Measurements from ENCODE around the gene BRD3OS.

The BRD3OS gene

DNA sequence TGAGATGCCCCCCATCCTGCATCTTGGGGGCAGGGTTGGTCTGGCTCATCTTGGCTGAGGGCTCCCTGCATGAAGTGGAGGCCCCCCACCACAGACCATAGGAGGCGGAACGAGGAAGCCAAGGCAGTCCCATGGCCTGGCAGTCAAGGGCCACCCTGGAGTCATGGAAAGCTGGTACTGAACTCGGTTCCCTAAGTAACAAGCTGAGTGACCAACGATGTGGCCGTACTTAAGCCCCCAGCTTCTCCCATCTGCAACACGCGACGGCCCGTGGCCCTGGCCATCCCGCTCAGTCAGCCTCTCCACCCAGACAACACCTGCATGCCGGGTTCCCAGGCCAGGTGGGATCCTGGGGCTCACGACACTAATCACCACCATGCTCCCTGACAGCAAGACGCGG is 25.4 kb downstream of the BRD3OS start:
- no peak for DNase-seq (ENCODE audit: low read depth in 2 of 2)

DNA sequence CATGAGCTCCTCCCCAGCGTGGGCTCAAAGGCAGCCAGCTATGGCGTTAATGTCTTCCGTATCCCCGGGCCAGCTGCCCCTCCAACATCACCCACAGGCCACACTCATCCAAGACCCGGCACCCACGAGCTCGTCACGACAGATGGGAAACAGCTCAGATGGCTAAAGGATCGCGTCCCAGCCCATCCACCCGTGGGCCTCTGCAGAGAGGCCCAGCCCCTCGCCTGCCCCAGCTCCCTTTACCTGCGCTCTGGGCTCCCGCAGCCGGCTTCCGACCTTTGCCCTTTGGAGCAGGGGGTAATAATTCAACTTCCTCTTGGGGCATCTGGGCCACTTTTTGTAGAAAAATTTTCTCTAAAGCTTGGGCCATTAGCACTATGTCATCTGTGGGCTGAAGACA is 26.0 kb downstream of the BRD3OS start:
- DNase-seq (ENCODE audit: low read depth in 2 of 2), result no peak

DNA sequence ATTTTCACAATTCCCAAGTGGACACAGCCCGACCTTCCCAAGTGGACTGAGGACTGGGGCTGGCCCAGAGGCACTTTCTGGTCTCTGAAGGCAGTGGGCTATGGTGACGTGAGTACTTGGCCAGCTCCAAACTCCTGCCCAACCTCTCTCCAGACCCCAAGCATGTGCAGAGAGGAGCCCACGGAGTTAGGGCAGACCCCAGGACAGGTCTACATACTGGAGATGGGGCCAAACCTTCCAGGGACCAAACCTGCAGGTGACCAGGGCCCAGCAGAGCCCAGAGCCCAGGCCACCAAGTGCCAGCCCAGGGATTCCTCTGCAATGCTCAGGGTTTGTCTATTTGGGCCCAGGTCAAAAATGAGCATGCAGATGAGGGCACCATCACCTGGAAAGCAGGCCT is 27.2 kb downstream of the BRD3OS start:
- no peak for DNase-seq (ENCODE audit: low read depth in 2 of 2)

DNA sequence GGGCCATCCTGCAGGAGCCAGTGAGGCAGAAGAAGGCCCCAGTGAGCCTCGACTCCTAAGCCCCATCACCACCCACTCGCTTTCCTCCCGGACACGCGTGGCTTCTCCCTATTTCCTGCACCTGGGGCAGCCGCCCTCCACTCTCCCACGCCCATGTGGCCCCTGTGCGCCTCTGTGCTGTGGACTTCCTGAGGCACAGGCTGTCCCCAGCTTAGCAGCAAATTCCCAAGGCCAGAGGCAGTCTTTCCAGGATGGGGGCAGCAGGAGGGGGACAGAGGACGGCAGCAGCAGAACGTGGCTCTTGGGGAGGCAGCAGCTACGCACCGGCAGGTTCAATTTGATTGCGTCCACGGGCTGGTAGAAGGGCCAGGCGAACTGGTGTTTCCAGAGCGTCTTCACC is 27.7 kb downstream of the BRD3OS start:
- DNase-seq (ENCODE audit: low read depth in 2 of 2), result no peak

DNA sequence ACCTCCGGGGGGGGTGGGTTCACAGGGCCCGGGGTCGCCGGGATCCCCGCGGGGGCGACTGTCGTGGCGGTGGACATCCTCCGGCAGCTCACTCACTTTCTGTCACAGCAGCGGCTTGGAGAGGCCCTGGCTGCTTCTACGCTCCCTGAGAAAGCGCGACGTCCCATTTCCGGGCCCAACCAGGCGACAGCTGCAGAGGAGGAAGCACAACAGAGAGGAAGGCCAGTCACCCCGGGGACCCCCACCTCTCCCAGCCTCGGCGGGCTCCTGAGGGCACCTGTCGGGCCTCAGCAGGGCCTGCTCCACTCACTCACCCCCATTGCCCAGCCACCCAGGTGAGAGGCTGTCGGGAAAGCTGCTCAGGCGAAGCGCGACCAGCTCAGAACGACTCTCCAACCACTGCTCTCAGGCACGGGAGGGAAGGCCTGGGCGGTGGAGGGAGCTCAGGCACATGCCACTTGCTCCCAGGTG is 28.2 kb downstream of the BRD3OS start:
- DNase-seq (ENCODE audit: low read depth in 2 of 2), result no peak

DNA sequence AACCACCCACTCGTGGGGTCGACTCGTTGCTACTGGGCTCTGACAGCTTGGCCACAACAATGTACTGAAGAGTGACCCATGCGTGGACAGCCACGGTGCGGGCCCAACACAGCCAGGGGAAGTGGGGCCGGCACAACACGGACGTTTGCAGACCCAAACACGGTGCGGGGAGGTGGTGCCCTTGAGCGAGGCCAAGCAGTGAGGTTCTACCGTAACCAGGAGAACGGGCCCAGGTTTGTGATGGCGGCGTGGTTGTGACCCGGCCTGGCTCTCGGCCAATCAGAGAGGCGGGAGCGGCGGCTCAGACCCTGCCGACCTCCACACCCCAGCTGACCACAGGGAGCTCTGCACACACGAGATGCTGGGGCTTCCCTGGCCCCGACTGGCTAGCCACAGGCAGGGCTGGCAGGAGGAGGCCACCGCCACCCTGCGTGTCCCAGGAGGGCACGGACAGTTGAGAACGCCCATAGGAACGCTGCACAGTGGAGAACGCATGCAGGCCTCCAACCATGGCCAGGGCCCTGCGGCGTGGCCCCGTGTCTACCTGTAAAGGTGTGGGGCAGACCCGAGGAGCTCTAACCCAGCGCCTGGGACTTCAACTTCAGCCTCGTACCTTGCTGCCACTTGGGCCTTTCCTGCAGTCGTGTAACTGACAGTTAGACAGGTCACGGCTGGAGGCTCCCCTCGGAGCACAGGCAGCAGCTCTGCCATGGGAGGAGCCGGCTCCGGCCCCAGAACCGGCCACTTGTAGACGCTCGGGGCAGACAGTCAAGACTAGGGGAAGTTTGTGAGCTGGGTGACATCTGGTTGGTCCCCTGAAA is 28.9 kb downstream of the BRD3OS start:
- DNase-seq (ENCODE audit: low read depth in 2 of 2), result no peak

DNA sequence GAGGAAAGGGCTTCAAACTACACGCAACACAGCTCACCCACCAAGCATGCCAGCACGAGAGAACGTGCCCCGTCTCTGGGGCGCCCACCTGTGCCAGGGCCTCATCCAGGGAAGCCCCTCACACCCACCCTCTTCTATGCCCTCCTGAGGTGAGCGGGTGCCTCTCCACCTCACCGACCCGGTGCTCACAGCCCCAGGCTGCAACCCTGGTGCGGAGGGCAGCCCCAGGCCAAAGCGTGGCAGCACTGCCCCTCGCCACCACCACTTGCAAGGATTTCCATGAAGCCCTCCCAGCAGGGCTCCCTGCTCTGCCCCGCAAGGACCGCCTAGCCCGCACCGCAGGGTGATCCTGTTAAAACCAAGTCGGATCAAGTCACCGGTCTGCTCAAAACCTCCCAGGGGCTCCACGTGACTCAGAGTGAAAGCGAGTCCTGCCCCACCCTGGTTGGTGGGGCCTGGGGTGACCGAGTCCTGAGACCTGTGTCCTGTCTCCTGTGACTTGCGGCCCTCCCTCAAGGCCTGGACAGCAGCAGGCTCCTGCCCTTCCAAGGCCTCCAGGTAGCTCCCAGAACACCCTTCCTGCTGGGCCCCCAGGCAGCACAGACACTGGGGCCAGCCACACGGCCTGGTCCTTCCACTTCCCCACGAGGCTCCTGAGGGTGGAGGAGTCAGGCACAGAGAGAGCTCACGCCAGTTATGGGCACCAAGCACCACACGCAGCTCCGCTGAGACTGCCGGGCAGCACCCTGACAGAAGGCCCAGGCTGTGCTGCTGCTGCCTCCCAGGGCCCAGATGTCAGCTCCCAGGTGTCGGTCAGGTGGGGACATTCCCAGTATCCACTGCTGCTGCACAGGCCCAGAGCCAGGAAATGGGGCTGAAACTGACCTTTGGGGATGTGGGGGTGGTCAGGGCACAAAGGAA is 29.9 kb downstream of the BRD3OS start:
- no peak for DNase-seq (ENCODE audit: low read depth in 2 of 2)

DNA sequence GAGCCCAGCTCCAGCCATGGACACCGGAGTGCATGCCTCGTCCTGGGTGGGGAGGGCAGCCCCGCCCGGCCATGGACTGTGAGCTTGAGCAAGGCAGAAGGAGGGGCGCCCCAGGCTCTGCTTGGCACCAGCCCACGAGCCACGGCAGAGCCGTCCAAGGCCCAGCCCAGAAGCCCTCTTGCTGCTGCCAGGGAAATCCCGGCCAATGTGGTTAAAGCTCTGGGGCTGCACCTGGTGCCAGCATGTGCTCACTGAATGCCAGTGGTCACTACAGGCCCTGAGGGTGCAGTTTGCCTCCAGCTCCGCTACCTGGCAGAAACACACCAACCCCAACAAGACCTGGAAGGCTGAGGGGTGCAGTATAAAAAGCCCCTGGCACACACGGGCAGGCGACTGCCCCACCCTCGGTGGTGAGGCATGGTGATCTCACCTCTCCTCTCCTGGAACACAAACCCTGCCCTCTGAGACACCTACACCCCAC is 30.7 kb downstream of the BRD3OS start:
- no peak for DNase-seq (ENCODE audit: low read depth in 2 of 2)

DNA sequence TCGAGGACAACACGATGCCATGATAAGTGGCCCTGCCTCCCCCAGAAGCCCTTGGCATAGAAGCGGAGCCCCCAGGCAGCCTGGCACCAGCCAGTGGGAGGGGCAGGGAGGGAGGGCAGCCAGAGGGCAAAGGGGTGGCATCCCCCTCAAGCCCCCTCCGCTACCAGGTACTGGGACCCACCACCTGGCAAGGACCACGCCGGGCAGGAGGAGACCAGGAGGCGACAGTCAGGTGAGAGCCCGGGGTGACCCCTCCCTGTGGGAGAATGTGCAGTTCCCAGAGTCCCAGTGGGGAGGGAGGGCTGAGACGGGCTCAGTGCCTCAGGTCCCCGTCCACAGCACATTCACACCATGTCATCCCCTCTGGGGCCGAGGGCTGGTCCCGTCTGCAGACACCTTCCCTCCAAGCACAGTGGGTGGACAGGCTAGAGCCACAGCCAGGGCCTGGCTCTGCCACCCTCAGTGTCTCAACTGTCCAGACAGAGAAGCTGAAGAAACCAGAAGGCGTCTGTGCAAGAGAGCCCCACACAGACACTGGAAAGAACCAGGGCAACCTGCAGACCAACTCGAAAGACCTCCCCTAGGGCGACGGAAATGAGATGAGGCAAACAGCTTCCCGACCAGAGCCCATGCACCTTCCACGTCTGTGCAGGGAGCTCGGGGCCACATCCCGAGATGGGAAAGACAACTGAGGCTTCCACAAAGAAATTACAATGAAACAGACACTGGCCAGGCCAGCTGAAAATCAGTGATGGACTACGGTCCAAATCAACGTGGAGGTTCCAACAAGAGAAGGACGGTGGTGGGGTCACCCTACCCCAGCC is 31.4 kb downstream of the BRD3OS start:
- DNase-seq (ENCODE audit: low read depth in 2 of 2), result no peak

DNA sequence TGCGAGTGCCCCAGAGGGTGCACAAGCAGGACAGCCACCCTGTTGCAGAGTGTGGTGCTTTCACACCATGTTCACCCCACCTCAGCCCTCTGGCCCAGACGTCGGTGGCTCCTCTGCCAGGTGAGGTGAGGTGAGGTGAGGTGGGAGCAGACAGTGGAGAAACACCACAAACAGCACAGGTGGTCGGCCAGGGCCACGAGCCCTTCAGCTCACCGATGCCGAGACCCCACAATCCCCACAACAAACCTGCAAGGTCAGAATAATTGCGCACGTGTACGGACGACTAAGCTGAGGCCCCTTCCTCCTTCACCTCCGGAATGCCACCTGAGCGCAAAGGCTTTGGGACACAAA is 32.0 kb downstream of the BRD3OS start:
- DNase-seq (ENCODE audit: low read depth in 2 of 2), result no peak

DNA sequence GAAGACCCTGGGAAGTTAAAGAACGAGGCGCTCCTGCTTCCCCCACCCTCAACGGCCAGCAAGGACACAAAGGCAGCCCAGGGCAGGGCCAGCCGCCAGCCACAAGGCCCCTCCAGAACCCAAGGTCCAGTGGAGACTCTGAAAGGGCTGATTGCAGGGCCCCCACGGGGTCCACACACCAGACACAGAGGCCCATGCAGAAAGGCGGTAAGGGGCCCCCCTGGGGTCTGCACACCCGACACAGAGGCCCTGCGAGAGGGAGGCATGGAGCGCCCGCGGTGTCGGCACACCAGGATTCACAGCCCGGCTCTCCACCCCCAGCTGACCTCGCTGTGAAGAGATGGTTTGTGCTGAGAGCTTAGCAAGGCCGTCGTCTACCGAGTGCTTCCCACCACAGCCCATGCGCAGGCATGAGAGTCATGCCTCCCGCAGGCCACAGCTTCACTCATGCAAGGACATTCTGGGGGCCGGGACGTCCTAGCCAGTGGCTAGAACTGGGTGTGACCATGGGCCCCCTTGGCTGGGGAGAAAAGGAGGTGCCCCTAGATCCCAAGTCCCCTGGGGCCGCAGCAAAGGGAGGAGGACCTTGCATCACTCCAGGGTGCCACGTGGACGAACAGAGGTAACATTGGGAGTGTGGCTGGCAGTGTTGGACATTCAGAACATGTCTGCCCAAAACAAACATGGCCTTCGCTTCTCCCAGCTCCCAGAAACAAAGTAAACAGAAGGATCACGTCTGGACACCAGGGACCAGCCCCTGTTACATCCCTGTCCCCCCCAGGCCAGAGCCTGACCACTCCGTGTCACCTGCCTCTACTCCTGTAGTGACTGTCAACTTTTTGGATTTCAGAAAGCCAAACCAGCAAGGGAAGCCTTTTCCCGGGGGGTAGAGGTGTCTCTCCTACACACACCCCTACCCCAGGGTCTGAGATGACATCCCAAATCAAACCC is 32.7 kb downstream of the BRD3OS start:
- no peak for DNase-seq (ENCODE audit: low read depth in 2 of 2)

DNA sequence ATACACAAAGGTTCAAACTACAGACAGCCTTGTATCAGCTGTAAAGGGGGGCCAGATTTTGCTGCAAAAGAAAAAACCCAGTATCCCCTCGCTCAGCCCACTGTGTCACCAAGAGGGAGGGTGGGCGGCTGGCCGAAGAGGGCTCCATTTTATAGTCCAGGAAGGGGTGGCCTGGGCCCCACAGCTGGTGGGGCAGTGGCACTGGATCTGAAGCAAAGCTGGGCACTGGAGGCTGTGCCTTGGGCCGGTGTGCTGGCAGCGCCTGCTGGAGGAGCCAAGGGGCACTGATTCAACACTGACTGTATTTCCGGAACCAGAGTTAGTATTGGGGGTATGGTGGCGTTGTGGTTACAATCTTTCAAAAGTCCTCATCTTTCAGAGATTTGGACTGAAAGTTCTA is 33.4 kb downstream of the BRD3OS start:
- DNase-seq (ENCODE audit: low read depth in 2 of 2), result no peak

DNA sequence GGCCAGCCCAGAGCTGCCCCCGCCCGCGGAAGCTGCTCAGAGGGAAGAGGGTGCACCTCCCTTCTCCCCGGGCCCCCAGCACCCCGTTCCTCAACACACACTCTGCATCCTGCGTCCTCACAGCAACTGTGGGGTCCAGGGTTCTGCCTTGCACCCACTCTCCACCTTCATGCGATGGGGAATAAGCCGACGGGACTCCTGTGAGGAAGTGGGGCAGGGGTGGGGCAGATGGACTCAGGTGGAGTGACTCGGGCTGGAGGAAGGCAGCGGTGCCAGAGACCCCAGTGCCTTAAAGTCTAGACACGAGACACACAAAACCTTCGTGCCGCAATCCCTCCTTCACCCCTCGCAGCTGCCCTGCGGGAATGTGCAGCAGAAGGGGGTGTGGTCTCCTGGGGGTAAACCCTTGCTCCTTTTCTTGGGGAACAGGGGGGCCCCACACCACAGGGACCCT is 33.9 kb downstream of the BRD3OS start:
- no peak for DNase-seq (ENCODE audit: low read depth in 2 of 2)

DNA sequence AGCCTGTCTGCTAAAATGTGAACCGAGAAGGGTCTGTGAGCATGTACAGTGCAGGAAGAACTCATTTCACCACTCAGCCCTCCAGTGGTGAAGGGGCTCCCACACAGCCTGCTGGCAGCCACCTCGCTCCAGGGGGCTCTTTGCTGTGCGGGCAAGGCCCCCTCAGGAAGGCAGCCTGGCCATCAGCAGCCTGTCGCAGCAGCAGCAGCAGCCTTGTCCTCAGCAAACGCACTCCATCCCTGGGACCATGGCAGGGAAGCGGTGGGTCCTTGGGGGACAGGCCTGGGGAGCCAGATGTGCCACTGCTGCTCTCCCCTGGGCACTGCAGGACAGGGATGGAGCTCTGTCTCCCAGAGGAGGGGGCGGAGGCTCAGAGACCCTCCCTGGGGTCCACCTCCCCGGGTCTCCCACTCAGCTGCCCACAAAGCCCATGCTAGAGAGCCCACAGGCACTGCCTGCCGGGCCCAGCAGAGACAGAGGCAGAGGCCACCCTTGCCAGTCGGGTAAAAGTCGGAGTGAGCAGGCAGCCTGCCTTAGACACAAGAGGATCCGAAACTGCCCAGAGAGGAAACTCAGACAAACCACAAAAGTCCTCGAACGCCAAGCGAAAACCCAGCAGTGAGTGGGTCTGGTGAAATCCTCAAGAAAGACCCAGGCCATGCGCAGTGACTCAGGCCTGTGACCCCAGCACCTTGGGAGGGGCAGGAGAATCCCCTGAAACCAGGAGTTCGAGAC is 34.5 kb downstream of the BRD3OS start:
- DNase-seq (ENCODE audit: low read depth in 2 of 2), result no peak

DNA sequence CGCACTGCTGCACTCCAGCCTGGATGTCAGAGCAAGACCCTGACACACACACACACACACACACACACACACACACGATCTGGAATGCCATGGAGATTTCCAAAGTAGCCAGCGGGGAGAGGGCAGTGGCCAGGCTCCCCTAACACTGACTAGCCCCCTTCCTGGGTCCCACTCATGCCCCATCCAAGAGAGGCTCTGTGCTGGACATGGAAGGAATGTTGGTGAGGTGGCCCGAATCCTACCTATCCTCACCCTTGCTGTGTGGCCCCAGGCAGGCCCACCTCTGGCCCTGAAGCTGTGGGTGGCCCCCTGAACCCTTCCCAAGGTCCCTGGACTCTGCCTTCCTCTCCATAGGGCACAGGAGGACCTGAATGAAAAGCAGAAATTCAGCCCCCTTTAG is 35.3 kb downstream of the BRD3OS start:
- no peak for DNase-seq (ENCODE audit: low read depth in 2 of 2)

DNA sequence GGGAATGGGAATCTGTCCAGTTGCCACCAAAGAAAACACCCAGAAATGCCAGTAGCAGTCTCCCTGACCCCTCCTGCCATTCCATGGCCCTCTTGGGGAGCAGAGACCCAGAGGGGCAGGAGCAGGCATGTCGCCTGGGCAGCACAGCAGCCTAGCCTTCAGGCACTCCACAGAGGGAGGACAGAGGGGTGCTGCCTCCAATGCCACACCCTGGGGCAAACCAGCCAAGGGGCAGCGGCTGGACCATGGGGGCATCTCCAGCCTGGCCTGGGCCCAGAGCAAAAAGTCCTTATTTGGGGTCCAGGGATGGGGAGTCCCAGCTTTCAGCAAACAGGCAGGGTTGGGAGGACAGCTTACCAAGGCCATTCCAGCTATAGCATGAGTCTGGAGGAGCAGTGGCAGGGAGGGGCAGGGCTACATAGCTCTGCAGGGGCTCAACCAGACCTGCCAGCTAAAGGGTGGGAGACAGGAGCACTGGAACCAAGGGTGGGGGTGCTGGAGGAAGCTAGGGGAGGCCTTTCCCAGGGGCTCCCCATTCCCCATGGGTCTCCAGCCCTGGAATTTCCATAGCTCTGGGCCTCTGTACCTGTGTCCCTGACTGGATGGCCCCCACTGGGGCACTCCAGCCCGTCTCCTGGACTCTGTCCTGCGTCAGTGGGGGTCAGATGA is 35.9 kb downstream of the BRD3OS start:
- DNase-seq (ENCODE audit: low read depth in 2 of 2), result no peak

DNA sequence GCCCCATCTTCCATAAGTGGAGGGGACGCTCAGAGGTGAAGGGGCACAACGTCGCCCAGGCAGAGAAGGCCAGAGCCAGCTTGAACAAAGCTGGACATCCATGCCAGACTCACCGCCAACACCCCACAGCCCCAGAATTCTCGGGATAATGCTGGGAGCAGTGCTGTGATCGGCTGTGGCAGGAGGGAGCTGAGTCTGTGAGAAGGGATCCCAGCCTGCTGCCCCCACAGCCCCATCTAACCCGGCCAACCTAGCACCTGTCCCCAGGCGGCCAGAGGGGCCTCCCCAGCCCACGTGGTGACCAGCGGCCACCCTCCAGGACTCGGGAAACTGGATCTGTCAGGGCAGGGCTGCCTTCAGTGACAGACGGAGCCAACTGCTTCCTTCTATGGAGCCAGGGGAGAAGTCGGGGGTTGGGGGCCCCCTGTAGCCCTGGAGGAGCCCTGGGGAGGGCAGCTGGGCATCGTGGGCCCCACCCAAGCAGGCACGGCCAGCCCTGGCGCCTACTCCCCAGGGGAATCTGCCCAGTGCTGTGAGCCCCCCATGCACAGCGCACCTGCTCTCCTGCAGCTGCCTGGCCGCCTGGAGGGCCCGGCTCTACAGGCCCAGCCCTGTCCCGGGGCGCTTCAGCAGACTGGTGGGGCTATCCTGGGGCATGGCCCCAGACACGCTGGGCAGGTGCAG is 36.5 kb downstream of the BRD3OS start:
- no peak for DNase-seq (ENCODE audit: low read depth in 2 of 2)

DNA sequence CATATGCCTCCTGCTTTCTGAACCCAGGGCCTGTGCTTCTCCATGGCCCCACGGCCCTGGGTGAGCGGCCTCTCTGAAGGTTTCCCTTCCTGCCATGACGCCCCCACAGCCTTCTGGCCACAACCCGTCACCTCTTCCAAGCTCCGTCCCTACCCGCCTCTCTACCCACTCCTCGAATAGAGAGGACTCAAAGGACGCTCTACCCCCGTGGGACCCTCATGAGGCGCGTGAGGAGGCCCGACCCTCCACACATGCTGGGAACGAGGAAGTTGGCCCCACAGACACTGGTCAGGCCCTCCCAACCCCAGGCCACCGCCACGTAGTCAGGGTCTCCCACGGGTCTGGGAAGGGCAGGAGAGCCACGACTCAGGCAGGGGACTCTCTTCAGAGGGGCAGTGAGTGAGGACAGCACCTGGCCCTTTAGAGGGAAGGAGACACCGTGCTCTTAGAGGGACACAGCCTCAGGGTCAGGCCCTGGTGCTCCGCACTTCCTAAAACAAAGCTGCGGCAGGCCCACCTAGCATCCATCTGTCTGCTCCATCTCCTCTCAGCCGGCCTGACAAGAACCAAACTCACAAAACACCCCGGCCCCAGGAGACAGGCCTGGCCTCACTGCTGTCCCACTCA is 37.3 kb downstream of the BRD3OS start:
- DNase-seq (ENCODE audit: low read depth in 2 of 2), result no peak

All from stimulated activated CD8-positive, alpha-beta memory T cell treated with anti-CD3 and anti-CD28 coated beads, Interleukin-15, amount 100 ng/mL, for 4 hours (primary cell).